ENCODE data around the gene CASK.

Gene CASK

DNA sequence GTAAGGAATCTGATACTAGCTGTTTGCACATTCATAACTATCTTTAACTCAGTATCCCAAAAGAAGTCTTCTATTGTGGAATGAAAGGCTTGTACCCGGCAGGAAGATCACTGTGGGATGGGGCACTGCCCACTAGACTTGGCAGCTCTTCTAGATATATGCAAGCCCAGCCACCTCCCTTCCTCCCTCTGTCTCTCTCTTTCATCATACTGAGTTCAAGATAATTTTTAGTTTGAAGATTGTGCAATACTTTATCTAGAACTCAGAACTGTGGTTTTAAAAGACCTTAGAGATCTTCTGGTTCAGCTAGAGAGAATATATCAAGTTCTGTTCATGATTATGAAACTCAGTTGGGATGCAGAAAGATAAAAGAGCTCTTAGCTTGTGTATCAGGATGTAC is 257.1 kb downstream of the CASK start:
- no peaks in the 10 kb centered on the region for H4K20me1 ChIP-seq (ENCODE audit: insufficient read depth, low read length)
- no peak overlapping the region for H3K4me2 ChIP-seq (ENCODE audit: low read length)
- no peak overlapping the region for H3K27ac ChIP-seq (ENCODE audit: low read depth, low read length, poor library complexity, severe bottlenecking)
- TF ChIP-seq EZH2 (IDR thresholded peaks at IDR 0.05; ENCODE audit: borderline replicate concordance, low read length): no peak
- TF ChIP-seq, protein P1, sequence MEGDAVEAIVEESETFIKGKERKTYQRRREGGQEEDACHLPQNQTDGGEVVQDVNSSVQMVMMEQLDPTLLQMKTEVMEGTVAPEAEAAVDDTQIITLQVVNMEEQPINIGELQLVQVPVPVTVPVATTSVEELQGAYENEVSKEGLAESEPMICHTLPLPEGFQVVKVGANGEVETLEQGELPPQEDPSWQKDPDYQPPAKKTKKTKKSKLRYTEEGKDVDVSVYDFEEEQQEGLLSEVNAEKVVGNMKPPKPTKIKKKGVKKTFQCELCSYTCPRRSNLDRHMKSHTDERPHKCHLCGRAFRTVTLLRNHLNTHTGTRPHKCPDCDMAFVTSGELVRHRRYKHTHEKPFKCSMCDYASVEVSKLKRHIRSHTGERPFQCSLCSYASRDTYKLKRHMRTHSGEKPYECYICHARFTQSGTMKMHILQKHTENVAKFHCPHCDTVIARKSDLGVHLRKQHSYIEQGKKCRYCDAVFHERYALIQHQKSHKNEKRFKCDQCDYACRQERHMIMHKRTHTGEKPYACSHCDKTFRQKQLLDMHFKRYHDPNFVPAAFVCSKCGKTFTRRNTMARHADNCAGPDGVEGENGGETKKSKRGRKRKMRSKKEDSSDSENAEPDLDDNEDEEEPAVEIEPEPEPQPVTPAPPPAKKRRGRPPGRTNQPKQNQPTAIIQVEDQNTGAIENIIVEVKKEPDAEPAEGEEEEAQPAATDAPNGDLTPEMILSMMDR (IDR thresholded peaks at IDR 0.05; ENCODE audit: low read length): no peak
- H3F3A ChIP-seq (ENCODE audit: insufficient read depth, low read length): no peaks in the 10 kb centered on the region
- no peak overlapping the region for H3K4me3 ChIP-seq (ENCODE audit: low read depth, low read length, poor library complexity, severe bottlenecking)
- H2AFZ ChIP-seq (ENCODE audit: low read length): no peak overlapping the region
- no peaks in the 10 kb centered on the region for H3K9me3 ChIP-seq (ENCODE audit: low read length)
- no peaks in the 10 kb centered on the region for H3K27me3 ChIP-seq (ENCODE audit: insufficient read depth, low read length)
- H3K36me3 ChIP-seq (ENCODE audit: insufficient read depth, low read length): peaks cover 14% of the 10 kb centered on the region; the same call in 1 of the 2 replicates
- no peaks in the 10 kb centered on the region for H3K79me2 ChIP-seq (ENCODE audit: insufficient read depth, low read length)
- no peak overlapping the region for H3K9ac ChIP-seq (ENCODE audit: low read length)
- H3K9me2 ChIP-seq (ENCODE audit: low read depth, low read length): no peaks in the 10 kb centered on the region
- no peaks in the 10 kb centered on the region for H3K4me1 ChIP-seq (ENCODE audit: insufficient read depth, low read length, severe bottlenecking)

DNA sequence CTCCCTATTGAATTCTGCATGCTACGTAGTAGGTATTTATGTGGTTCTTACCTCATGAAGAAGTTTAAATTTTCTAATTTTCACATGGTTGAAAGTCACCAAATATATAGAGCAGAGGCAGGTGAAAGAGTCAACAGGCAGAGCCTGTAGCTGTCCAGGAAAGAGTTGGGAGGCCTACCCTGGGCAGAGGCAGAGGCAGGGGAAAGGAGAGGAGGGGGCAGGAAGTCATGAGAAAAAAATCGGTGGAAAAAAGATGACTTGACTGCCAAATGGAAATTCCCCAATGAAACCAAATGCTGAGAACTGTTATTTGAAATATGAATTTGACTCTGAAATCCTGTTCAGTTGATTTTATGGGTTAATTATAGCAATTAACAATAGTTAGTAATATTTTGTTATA is 257.7 kb downstream of the CASK start:
- no peaks in the 10 kb centered on the region for H3K79me2 ChIP-seq (ENCODE audit: insufficient read depth, low read length)
- no peak overlapping the region for H3K27ac ChIP-seq (ENCODE audit: low read depth, low read length, poor library complexity, severe bottlenecking)
- no peak for TF ChIP-seq EZH2 (IDR thresholded peaks at IDR 0.05; ENCODE audit: borderline replicate concordance, low read length)
- TF ChIP-seq, protein P1 (IDR thresholded peaks at IDR 0.05; ENCODE audit: low read length): no peak
- no peak overlapping the region for H3K9ac ChIP-seq (ENCODE audit: low read length)
- no peaks in the 10 kb centered on the region for H4K20me1 ChIP-seq (ENCODE audit: insufficient read depth, low read length)
- H3K9me2 ChIP-seq (ENCODE audit: low read depth, low read length): no peaks in the 10 kb centered on the region
- no peak overlapping the region for H2AFZ ChIP-seq (ENCODE audit: low read length)
- no peak overlapping the region for H3K4me3 ChIP-seq (ENCODE audit: low read depth, low read length, poor library complexity, severe bottlenecking)
- H3K36me3 ChIP-seq (ENCODE audit: insufficient read depth, low read length): peaks cover 10% of the 10 kb centered on the region; the same call in 1 of the 2 replicates
- no peaks in the 10 kb centered on the region for H3K4me1 ChIP-seq (ENCODE audit: insufficient read depth, low read length, severe bottlenecking)
- no peaks in the 10 kb centered on the region for H3K27me3 ChIP-seq (ENCODE audit: insufficient read depth, low read length)
- no peak overlapping the region for H3K4me2 ChIP-seq (ENCODE audit: low read length)
- no peaks in the 10 kb centered on the region for H3K9me3 ChIP-seq (ENCODE audit: low read length)
- H3F3A ChIP-seq (ENCODE audit: insufficient read depth, low read length): no peaks in the 10 kb centered on the region

DNA sequence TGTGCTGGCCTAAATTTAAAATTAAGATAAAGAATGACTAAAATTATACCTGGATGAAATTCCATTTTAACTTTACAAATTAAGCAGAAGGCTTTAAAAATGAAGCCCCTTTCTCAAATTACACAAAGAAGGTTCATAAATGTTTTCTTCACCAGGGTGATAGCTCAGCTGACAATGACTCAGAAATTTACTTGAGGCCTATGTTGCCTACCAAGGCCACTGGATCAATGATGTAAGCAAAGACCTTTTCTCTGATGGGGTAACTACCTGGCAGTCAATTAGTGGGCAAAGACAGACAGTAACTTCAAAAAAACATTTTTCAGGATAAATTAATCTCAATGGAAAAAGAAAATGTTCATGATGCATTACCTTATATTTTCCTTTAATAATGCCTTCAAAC is 258.4 kb downstream of the CASK start:
- no peak for TF ChIP-seq EZH2 (IDR thresholded peaks at IDR 0.05; ENCODE audit: borderline replicate concordance, low read length)
- TF ChIP-seq, protein P1 (IDR thresholded peaks at IDR 0.05; ENCODE audit: low read length): no peak
- H3K4me2 ChIP-seq (ENCODE audit: low read length): no peak overlapping the region
- no peaks in the 10 kb centered on the region for H3K27me3 ChIP-seq (ENCODE audit: insufficient read depth, low read length)
- H3K36me3 ChIP-seq (ENCODE audit: insufficient read depth, low read length): peaks cover 16% of the 10 kb centered on the region; the same call in 1 of the 2 replicates
- H3K27ac ChIP-seq (ENCODE audit: low read depth, low read length, poor library complexity, severe bottlenecking): no peak overlapping the region
- H3K9ac ChIP-seq (ENCODE audit: low read length): no peak overlapping the region
- no peaks in the 10 kb centered on the region for H4K20me1 ChIP-seq (ENCODE audit: insufficient read depth, low read length)
- H3K9me2 ChIP-seq (ENCODE audit: low read depth, low read length): no peaks in the 10 kb centered on the region
- no peak overlapping the region for H2AFZ ChIP-seq (ENCODE audit: low read length)
- H3F3A ChIP-seq (ENCODE audit: insufficient read depth, low read length): no peaks in the 10 kb centered on the region
- H3K9me3 ChIP-seq (ENCODE audit: low read length): no peaks in the 10 kb centered on the region
- H3K4me3 ChIP-seq (ENCODE audit: low read depth, low read length, poor library complexity, severe bottlenecking): no peak overlapping the region
- no peaks in the 10 kb centered on the region for H3K4me1 ChIP-seq (ENCODE audit: insufficient read depth, low read length, severe bottlenecking)
- no peaks in the 10 kb centered on the region for H3K79me2 ChIP-seq (ENCODE audit: insufficient read depth, low read length)

All from OCI-LY1 (cell line).